CD4-positive, CD25-positive, alpha-beta regulatory T cell (primary cell): ENCODE data around the gene SH2D2A. TPM values are rescaled to one million over a fixed set of nuclear protein-coding genes. Genes with fewer than 3 reads are reported as not detected.

ENCODE experiments used
- ATAC-seq, 2 donors: fragments of 150-1000 bp; cut with Tn5 transposase; one replicate each; pipeline ENCODE4 v1.10.0; 2021; ENCODE audit warnings: low read depth in 2 of 2, moderate number of reproducible peaks in 2 of 2, moderate library complexity in 1 of 2
- DNase-seq, 3 donors: peaks; one replicate each; pipeline versions ENCODE4 v3.0.0 to v3.0.0-alpha.2; 2012 to 2022; ENCODE audit warnings: mixed read lengths in 1 of 3
- H3K27ac ChIP-seq: one replicate; pipeline ENCODE4 v1.7.0; 2013; ENCODE audit warnings: mild to moderate bottlenecking, low read length; ENCODE audit not compliant: insufficient read depth, poor library complexity, severe bottlenecking
- H3K27me3 ChIP-seq: one replicate; pipeline ENCODE4 v1.7.0; 2013; ENCODE audit warnings: low read length; ENCODE audit not compliant: control insufficient read depth, insufficient read depth
- H3K36me3 ChIP-seq: one replicate; pipeline ENCODE4 v1.7.0; 2013; ENCODE audit warnings: mild to moderate bottlenecking, low read length, moderate library complexity; ENCODE audit not compliant: control insufficient read depth, insufficient read depth
- H3K4me1 ChIP-seq: 2 replicates; pipeline ENCODE4 v1.7.0; 2013; ENCODE audit warnings: mild to moderate bottlenecking, low read length; ENCODE audit not compliant: insufficient read depth, control insufficient read depth, poor library complexity, severe bottlenecking
- H3K4me3 ChIP-seq: one replicate; pipeline ENCODE4 v1.7.0; 2013; ENCODE audit warnings: low read depth, mild to moderate bottlenecking, low read length, moderate library complexity
- H3K9me3 ChIP-seq, 2 experiments: 1 replicate in 1 of 2; 2 replicates in 1 of 2; pipeline ENCODE4 v1.7.0; 2013; ENCODE audit warnings: low read length in 2 of 2, mild to moderate bottlenecking in 1 of 2, moderate library complexity in 1 of 2; ENCODE audit not compliant: control insufficient read depth in 2 of 2
- H3K27ac Mint-ChIP-seq, 3 donors: one replicate each; pipeline ENCODE4 v1.8.0; 2020 to 2022; ENCODE audit warnings: mild to moderate bottlenecking in 3 of 3, mixed read lengths in 3 of 3, moderate library complexity in 2 of 3
- H3K27me3 Mint-ChIP-seq: one replicate; pipeline ENCODE4 v1.8.0; 2022; ENCODE audit warnings: mild to moderate bottlenecking, mixed read lengths
- H3K36me3 Mint-ChIP-seq: one replicate; pipeline ENCODE4 v1.8.0; 2020; ENCODE audit warnings: mixed read lengths
- H3K4me1 Mint-ChIP-seq, 4 donors: one replicate each; pipeline ENCODE4 v1.8.0; 2020 to 2022; ENCODE audit warnings: mixed read lengths in 4 of 4, mild to moderate bottlenecking in 1 of 4
- H3K4me3 Mint-ChIP-seq, 4 donors: one replicate each; pipeline ENCODE4 v1.8.0; 2020 to 2022; ENCODE audit warnings: mild to moderate bottlenecking in 4 of 4, mixed read lengths in 4 of 4, moderate library complexity in 3 of 4
- H3K9me3 Mint-ChIP-seq, 7 donors: one replicate each; pipeline ENCODE4 v1.8.0; 2020 to 2022; ENCODE audit warnings: mixed read lengths in 7 of 7, mild to moderate bottlenecking in 3 of 7, moderate library complexity in 2 of 7
- polyA plus RNA-seq, 4 donors: library from polyadenylated mRNA; unstranded; fragments of 300-500 nt; fragmentation: Illumina TruSeq; gene quantifications; one replicate each; pipeline ENCODE4 v1.2.3, GENCODE V29; 2021
- total RNA-seq: library from RNA; stranded (reverse); gene quantifications from one replicate; pipeline ENCODE4 v1.2.3, GENCODE V29; 2022

SH2D2A gene
- total and polyA plus RNA-seq, 5 donors from 2014 or later = 27.3 to 158 (median 31.5) TPM

- Mint-ChIP-seq H3K4me3 (no peak overlapping the region), H3K27ac (peak overlapping the region; percentile 69 to 89 (median 75)), H3K4me1 (peaks cover 12 to 56% (median 44%) of the 10 kb centered on the region in 4 donors), H3K9me3 (no peaks in the 10 kb centered on the region), H3K36me3 (peaks cover 44% of the 10 kb centered on the region), H3K27me3 (no peaks in the 10 kb centered on the region)
- no peak for ATAC-seq
- Histone ChIP-seq H3K36me3 (peaks cover 45% of the 10 kb centered on the region), H3K27ac (no peak overlapping the region), H3K4me1 (peaks cover 32% of the 10 kb centered on the region), H3K9me3 (no peaks in the 10 kb centered on the region), H3K27me3 (no peaks in the 10 kb centered on the region), H3K4me3 (no peak overlapping the region)
- DNase-seq = no peak
Observed at GRCh38 chr1:156809281-156809680, 7.4 kb downstream of the SH2D2A start.

DNA sequence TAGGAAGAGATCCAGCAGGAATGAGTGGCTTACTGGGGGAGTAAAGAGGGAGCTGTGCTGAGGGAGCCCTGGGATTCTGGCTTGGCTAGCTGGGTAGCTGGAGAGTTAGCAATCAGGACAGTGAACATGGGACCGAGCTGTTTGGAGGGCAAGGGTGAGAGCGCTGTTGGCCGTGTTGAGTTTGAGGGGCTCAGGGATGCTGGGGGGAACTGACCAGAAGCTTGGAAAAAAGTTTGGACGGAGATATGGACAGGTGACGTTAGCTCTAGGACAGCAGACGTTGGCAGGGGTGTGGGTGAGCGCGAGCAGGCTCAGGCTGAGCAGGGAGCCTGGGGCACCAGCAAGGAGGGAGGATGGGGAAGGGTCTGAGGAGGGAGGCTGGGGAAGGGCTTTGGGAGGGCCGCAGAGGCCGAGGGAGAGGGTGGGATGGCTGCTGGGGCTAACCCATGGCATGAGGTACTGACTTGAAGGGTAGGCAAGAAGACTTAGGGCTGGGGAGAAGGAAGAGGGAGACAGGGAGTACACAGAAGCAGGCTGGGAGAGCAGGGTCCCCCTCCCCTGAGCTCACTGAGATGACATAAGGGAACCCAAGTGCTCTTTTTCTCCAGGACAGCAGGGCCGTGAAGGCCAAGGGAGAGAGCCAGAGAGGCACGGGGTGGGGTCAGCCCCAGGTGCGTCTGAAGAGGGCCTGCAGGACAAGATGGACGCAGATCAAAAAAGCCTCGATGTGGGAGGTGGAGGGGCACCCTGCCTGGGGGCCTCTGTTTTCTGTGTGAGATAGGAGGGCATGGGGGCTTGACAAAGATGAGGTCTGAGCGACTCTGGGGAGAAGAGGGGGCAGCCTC is 8.2 kb downstream of the SH2D2A start:
- Histone ChIP-seq H3K9me3 (no peaks in the 10 kb centered on the region), H3K27me3 (no peaks in the 10 kb centered on the region), H3K4me3 (no peak overlapping the region), H3K27ac (peak overlapping the region; percentile 34), H3K36me3 (peaks cover 45% of the 10 kb centered on the region), H3K4me1 (peaks cover 23% of the 10 kb centered on the region)
- H3K36me3 Mint-ChIP-seq = peaks cover 43% of the 10 kb centered on the region
- no peaks in the 10 kb centered on the region for H3K27me3 Mint-ChIP-seq
- H3K4me1 Mint-ChIP-seq = peaks cover 9 to 55% (median 41%) of the 10 kb centered on the region in 4 donors
- H3K4me3 Mint-ChIP-seq = peak overlapping the region in 2 of 4 donors; percentile 66 to 69
- H3K27ac Mint-ChIP-seq = peak overlapping the region in 2 of 3 donors; percentile 89 to 91
- DNase-seq (no peak), ATAC-seq (no peak)
- H3K9me3 Mint-ChIP-seq = no peaks in the 10 kb centered on the region

DNA sequence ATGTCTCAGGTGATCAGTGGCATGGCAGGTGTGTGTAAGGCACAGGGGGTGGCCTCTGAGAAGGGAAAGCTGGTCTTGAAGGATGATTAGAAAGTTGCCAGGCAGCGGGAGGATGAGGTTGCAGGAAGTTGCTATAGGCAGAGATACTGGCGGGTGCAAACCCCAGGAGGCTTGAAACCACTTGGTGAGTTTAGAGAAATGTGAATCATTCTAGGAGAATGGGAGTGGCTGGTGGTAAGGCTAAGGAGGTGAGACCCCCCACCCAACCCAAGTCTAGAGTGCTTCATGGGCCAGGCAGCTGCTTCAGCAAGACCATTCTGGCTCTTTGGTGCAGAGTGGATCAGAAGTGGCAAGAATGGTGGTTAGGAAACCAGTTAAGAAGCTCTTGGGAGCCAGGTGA is 9.0 kb downstream of the SH2D2A start:
- H3K9me3 ChIP-seq = no peaks in the 10 kb centered on the region
- peaks cover 44% of the 10 kb centered on the region for H3K36me3 ChIP-seq
- no peaks in the 10 kb centered on the region for H3K27me3 ChIP-seq
- Mint-ChIP-seq H3K27me3 (no peaks in the 10 kb centered on the region), H3K4me1 (peaks cover 4 to 51% (median 37%) of the 10 kb centered on the region in 4 donors), H3K9me3 (no peaks in the 10 kb centered on the region), H3K27ac (peak overlapping the region; percentile 76 to 91 (median 89)), H3K4me3 (peak overlapping the region in 2 of 4 donors; percentile 39 to 69), H3K36me3 (peaks cover 41% of the 10 kb centered on the region)
- H3K4me3 ChIP-seq = no peak overlapping the region
- ATAC-seq (peak in 1 of 2 donors; percentile 33), DNase-seq (peak in 1 of 3 donors; percentile 66)
- peaks cover 15% of the 10 kb centered on the region for H3K4me1 ChIP-seq
- H3K27ac ChIP-seq = peak overlapping the region; percentile 34

GRCh38 chr1:156806512-156807440 is 9.9 kb downstream of the SH2D2A start:
- ATAC-seq (no peak), DNase-seq (peak in 1 of 3 donors; percentile 30)
- H3K27ac Mint-ChIP-seq = peak overlapping the region; percentile 89 to 91 (median 89)
- H3K4me3 Mint-ChIP-seq = peak overlapping the region in 1 of 4 donors; percentile 69
- Histone ChIP-seq H3K4me1 (peaks cover 12% of the 10 kb centered on the region), H3K4me3 (no peak overlapping the region), H3K27ac (no peak overlapping the region), H3K36me3 (peaks cover 35% of the 10 kb centered on the region), H3K9me3 (no peaks in the 10 kb centered on the region), H3K27me3 (no peaks in the 10 kb centered on the region)
- no peaks in the 10 kb centered on the region for H3K27me3 Mint-ChIP-seq
- peaks cover 4 to 50% (median 28%) of the 10 kb centered on the region in 4 donors for H3K4me1 Mint-ChIP-seq
- H3K36me3 Mint-ChIP-seq = peaks cover 35% of the 10 kb centered on the region
- H3K9me3 Mint-ChIP-seq = no peaks in the 10 kb centered on the region

DNA sequence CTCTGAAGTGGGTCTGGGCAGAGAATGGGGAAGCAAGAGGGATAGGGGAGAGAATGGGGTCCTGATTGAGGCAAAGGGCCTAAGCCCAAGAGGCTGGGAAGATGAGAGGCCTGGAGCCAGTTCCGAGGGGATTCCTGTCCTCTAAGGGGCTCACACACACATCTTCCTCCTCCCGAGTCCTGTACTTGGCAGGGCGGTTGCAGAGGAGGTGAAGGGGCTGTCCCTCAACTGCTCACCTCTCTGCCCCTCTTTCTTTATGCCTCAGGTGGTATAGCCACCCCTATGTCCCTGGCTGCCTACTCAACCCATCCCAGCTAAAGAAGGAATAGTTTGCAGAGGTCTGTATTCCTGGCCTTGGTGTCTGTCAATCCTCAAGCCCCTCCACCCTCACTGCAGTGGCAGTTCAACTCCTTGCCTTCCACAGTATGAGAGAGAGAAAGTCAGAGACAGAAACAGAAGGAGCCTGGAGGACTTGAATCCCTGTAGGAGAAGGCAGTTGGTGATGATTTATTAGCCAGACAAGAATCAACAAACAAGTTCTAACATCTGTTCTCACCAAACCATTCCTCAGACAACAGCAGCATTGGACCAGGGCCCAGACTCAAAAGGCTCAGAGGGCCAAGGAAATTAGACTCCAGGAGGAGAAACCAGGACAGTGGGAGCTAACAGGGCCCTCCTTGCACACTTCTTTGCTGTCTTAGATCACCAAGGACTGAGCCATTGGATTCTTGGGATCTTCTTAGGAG is 10.7 kb downstream of the SH2D2A start:
- H3K4me1 ChIP-seq = peaks cover 12% of the 10 kb centered on the region
- H3K9me3 Mint-ChIP-seq = no peaks in the 10 kb centered on the region
- H3K36me3 ChIP-seq = peaks cover 32% of the 10 kb centered on the region

DNA sequence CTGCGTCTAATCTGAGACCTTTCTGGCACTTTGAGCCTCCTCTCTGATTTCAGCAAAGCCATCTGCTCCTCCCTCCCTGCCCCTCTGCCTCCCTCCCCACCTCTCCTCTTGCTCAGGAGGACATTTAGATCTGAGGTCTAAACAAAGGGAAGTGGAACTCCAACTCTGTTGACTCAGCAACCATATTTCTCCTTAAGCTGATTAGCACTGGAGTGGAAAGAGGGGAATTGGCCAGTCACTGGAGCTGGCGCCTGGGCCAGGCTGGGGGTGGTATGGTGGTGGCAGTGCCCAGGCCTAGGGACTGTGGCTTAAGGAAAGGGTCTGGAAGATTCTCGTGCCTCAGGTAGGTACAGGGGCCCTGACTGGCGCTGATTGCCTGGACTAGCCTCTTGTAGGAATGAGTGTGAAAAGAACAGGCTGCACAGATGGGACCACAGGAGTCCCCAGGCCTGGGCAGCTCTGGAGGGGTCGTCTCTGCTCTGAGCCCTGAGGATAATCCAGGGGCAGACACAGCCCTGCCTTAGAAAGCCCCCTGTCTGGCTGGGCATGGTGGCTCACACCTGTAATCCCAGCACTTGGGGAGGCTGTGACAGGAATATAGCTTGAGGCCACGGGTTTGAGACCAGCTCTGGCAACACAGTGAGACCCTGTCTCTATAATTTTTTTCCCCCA is 11.9 kb downstream of the SH2D2A start:
- H3K4me3 Mint-ChIP-seq = no peak overlapping the region
- Histone ChIP-seq H3K9me3 (no peaks in the 10 kb centered on the region), H3K27me3 (no peaks in the 10 kb centered on the region), H3K27ac (no peak overlapping the region), H3K36me3 (peaks cover 36% of the 10 kb centered on the region), H3K4me3 (no peak overlapping the region), H3K4me1 (peaks cover 15% of the 10 kb centered on the region)
- DNase-seq = no peak
- H3K27me3 Mint-ChIP-seq = no peaks in the 10 kb centered on the region
- no peak for ATAC-seq
- H3K27ac Mint-ChIP-seq = peak overlapping the region; percentile 26 to 92 (median 78)
- H3K4me1 Mint-ChIP-seq = peaks cover 6 to 49% (median 28%) of the 10 kb centered on the region in 4 donors
- H3K36me3 Mint-ChIP-seq = peaks cover 40% of the 10 kb centered on the region
- no peaks in the 10 kb centered on the region for H3K9me3 Mint-ChIP-seq

More for the DNA sequence above, 10.7 kb downstream of the SH2D2A start:
- Mint-ChIP-seq H3K36me3 (peaks cover 35% of the 10 kb centered on the region), H3K27me3 (no peaks in the 10 kb centered on the region), H3K4me1 (peaks cover 6 to 50% (median 27%) of the 10 kb centered on the region in 4 donors), H3K4me3 (no peak overlapping the region), H3K27ac (peak overlapping the region in 2 of 3 donors; percentile 22 to 89)
- no peak overlapping the region for H3K27ac ChIP-seq
- H3K9me3 ChIP-seq = no peaks in the 10 kb centered on the region
- no peak for ATAC-seq
- no peak for DNase-seq
- H3K4me3 ChIP-seq = no peak overlapping the region
- no peaks in the 10 kb centered on the region for H3K27me3 ChIP-seq
